ENCODE results near the gene KIAA1958. TPM values are rescaled to one million over a fixed set of nuclear protein-coding genes. Genes with fewer than 3 reads are reported as not detected.

KIAA1958 gene
- total and polyA plus RNA-seq, 2 of the 8 experiments (the other 6 are each of a cell fraction or from before 2014, with no cell fraction given) = 11.4 to 43.8 TPM

DNA sequence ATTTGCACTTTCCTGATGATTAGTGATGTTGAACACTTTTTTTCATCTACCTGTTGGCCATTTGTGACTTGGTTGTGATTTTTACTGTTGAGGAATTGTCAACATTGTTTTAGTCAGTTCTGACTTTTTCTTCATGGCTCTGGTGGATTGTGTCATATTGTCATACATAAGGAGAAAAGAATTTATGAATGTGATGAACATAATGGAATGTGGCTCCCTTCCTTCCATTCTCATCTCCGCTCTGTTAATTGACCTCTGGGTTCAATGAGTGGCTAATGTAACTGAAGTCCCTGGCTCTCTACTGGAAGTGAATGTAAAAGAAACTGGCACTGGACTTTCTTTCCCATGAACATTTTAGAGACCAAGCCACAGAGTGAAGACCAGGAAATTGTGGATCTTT lies 49.2 kb downstream of the KIAA1958 start:
- Histone ChIP-seq H3K9me3 (ENCODE audit: insufficient read depth in 2 of 2, low read depth in 1 of 2, low read length in 1 of 2) (no peaks in the 10 kb centered on the region), H3K4me3 (ENCODE audit: extremely low read depth in 1 of 4, insufficient read depth in 2 of 4, low read depth in 3 of 4, low read length in 4 of 4) (no peak overlapping the region), H3K4me1 (replicated peaks in 1 of 4; ENCODE audit: control insufficient read depth in 3 of 4, insufficient read depth in 4 of 4, low read length in 3 of 4) (peaks cover 0 to 3% (median 0%) of the 10 kb centered on the region in 4 experiments; a peak in 3 of 7 replicates), H2BK120ac (replicated peaks; ENCODE audit: low read depth, low read length) (no peak overlapping the region), H2BK5ac (ENCODE audit: low read depth, low read length) (no peak overlapping the region), H2BK12ac (ENCODE audit: low read depth, low read length) (no peak overlapping the region), H4K20me1 (replicated peaks in 1 of 2; ENCODE audit: control insufficient read depth in 1 of 2, insufficient read depth in 2 of 2, low read length in 2 of 2) (peaks cover 0 to 5% of the 10 kb centered on the region in 2 experiments), H2BK15ac (ENCODE audit: low read length) (no peak overlapping the region), H3K23ac (ENCODE audit: insufficient read length) (no peak overlapping the region), H3K56ac (replicated peaks; ENCODE audit: insufficient read length, low read depth, low read length) (no peak overlapping the region), H3K79me2 (ENCODE audit: control insufficient read depth in 1 of 2, insufficient read depth in 2 of 2, low read length in 2 of 2) (peaks cover 0 to 78% of the 10 kb centered on the region in 2 experiments; a peak in 3 of 4 replicates), H3K4ac (replicated peaks; ENCODE audit: insufficient read length, low read depth, low read length) (no peak overlapping the region), H4K91ac (replicated peaks; ENCODE audit: insufficient read length, low read length) (no peak overlapping the region), H3K4me2 (ENCODE audit: insufficient read depth in 1 of 2, low read depth in 2 of 2, low read length in 2 of 2) (no peak overlapping the region), H3K14ac (ENCODE audit: insufficient read length) (no peak overlapping the region), H2AK5ac (ENCODE audit: low read depth, low read length) (no peak overlapping the region), H3K27ac (ENCODE audit: low read depth, low read length) (no peak overlapping the region), H2AFZ (ENCODE audit: low read length) (no peak overlapping the region), H3K23me2 (ENCODE audit: low read depth, low read length) (no peaks in the 10 kb centered on the region), H3K27me3 (replicated peaks in 1 of 4; ENCODE audit: control insufficient read depth in 3 of 4, extremely low read depth in 1 of 4, insufficient read depth in 3 of 4, low read length in 3 of 4) (no peaks in the 10 kb centered on the region), H4K8ac (ENCODE audit: extremely low read depth, insufficient read depth, low read length) (no peak overlapping the region), H3K9ac (replicated peaks in 1 of 4; ENCODE audit: extremely low read depth in 1 of 4, low read depth in 3 of 4, low read length in 3 of 4) (no peak overlapping the region), H2BK20ac (ENCODE audit: low read length) (no peak overlapping the region), H3K79me1 (ENCODE audit: low read depth, low read length) (peaks cover 9% of the 10 kb centered on the region), H3K18ac (ENCODE audit: extremely low read depth, low read length) (no peak overlapping the region), H4K5ac (ENCODE audit: insufficient read length, low read depth, low read length) (no peak overlapping the region), H3K36me3 (ENCODE audit: control insufficient read depth in 2 of 4, insufficient read depth in 4 of 4, low read length in 3 of 4) (peaks cover 0 to 4% (median 0%) of the 10 kb centered on the region in 4 experiments; a peak in 1 of 8 replicates)
- WGBS, 2 experiments (ENCODE audit: extremely low coverage in 1 of 2, insufficient coverage in 1 of 2, insufficient read length in 1 of 2, insufficient replicate concordance in 2 of 2, low coverage in 1 of 2, low lambda C conversion rate in 2 of 2, missing lambda C conversion rate in 1 of 2) = 96% methylated on average over 1 of the region's 1 CpG; no CpG with 5 or more reads in 1 of the 2 experiments
- no peak for DNase-seq (ENCODE audit: low read depth in 1 of 2, low spot score in 2 of 2)
- POLR2A ChIA-PET (ENCODE audit: partially characterized antibody) = interaction anchor here (1.0 kb wide), 1 partner anchor 13 kb away, joined by 4 read pairs; no protein-coding TSS in a partner anchor
- FAIRE-seq = no peak
- CTCF ChIA-PET (ENCODE audit: partially characterized antibody) = no interaction called here
- no peak for TF ChIP-seq EGR1 (IDR thresholded peaks at IDR 0.05; ENCODE audit: borderline replicate concordance, low read depth, low read length)
- no peak for TF ChIP-seq TBP (IDR thresholded peaks at IDR 0.05; ENCODE audit: low read depth, low read length)
- TF ChIP-seq BRCA1 (IDR thresholded peaks at IDR 0.05; ENCODE audit: low read depth, low read length) = no peak
- TF ChIP-seq NANOG (IDR thresholded peaks at IDR 0.05; ENCODE audit: insufficient read depth, low read depth, low read length, poor library complexity, severe bottlenecking) = no peak
- no peak for TF ChIP-seq ATF2 (IDR thresholded peaks at IDR 0.05; ENCODE audit: low read length)

Measured in H1 (cell line).